GM12878 (cell line): ENCODE data around the gene CA10. TPM values are rescaled to one million over a fixed set of nuclear protein-coding genes. Genes with fewer than 3 reads are reported as not detected.

Experiments
- ATAC-seq: fragments of 200-7000 bp; cut with Tn5 transposase; 3 replicates; pipeline ENCODE4 v1.9.1; 2020; ENCODE audit warnings: mild to moderate bottlenecking, moderate library complexity
- BruUV-seq: library from RNA; stranded (reverse); fragments of 400-500 nt; replicated peaks from 2 replicates; lab custom pipeline; 2021; lab: Mats Ljungman, UMichigan
- CTCF ChIA-PET: fragments of 300-600 bp; sonication (Branson Sonifier 250); formaldehyde crosslinking; extraction: SDS; loops from one replicate; lab custom pipeline; 2021; ENCODE audit warnings: inconsistent platforms; lab: Yijun Ruan, JAX
- POLR2A ChIA-PET: fragments of 350-600 bp; formaldehyde crosslinking; extraction: SDS; loops from one replicate; lab custom pipeline; 2021; ENCODE audit warnings: inconsistent platforms; lab: Charles Lee
- RAD21 ChIA-PET: fragments of 300-600 bp; sonication (Branson Sonifier 250); formaldehyde crosslinking; loops from one replicate; lab custom pipeline; 2023; ENCODE audit warnings: antibody characterized with exemption; ENCODE audit not compliant: unreplicated experiment; lab: Charles Lee
- SMC1A ChIA-PET: fragments of 300-600 bp; sonication (Branson Sonifier 250); formaldehyde crosslinking; loops from one replicate; lab custom pipeline; 2023; ENCODE audit not compliant: unreplicated experiment, uncharacterized antibody; lab: Charles Lee
- DNase-seq: peaks from one replicate; pipeline ENCODE4 v3.0.0-alpha.2; 2011; ENCODE audit warnings: low read depth, low spot score
- FAIRE-seq: peaks from 3 replicates; lab custom pipeline; 2011; peaks lifted over from hg19 to GRCh38; lab: Jason Lieb, UNC
- H2AFZ ChIP-seq: 2 replicates; pipeline ENCODE4 v1.6.0; 2011; ENCODE audit warnings: low read depth, low read length, control low read depth; ENCODE audit not compliant: control insufficient read depth
- H3K27ac ChIP-seq: 2 replicates; pipeline ENCODE4 v1.5.1; 2011; ENCODE audit warnings: control low read depth; ENCODE audit not compliant: control insufficient read depth, insufficient read depth
- H3K27me3 ChIP-seq, 2 experiments: replicated peaks in 1 of 2; 2 replicates each; pipeline versions ENCODE4 v1.6.0 to v1.6.1; 2011; ENCODE audit warnings: low read length in 1 of 2; ENCODE audit not compliant: control insufficient read depth in 2 of 2, insufficient read depth in 2 of 2
- H3K36me3 ChIP-seq, 2 experiments: 2 replicates each; pipeline ENCODE4 v1.5.1; 2011; ENCODE audit warnings: low read length in 1 of 2; ENCODE audit not compliant: control insufficient read depth in 2 of 2, insufficient read depth in 2 of 2
- H3K4me1 ChIP-seq: 2 replicates; pipeline ENCODE4 v1.6.1; 2011; ENCODE audit warnings: mild to moderate bottlenecking, low read length, moderate library complexity, mixed read lengths; ENCODE audit not compliant: control insufficient read depth, insufficient read depth
- H3K4me2 ChIP-seq: 2 replicates; pipeline ENCODE4 v1.6.0; 2011; ENCODE audit warnings: control low read depth; ENCODE audit not compliant: control insufficient read depth, insufficient read depth
- H3K4me3 ChIP-seq: fragments of 200-600 bp; sonication (generic); 2 replicates; pipeline ENCODE4 v1.5.1; 2016
- H3K79me2 ChIP-seq: 2 replicates; pipeline ENCODE4 v1.6.0; 2011; ENCODE audit warnings: low read length; ENCODE audit not compliant: control insufficient read depth, insufficient read depth
- H3K9ac ChIP-seq: 2 replicates; pipeline ENCODE4 v1.8.0; 2011; ENCODE audit warnings: low read length, control low read depth, mixed read lengths; ENCODE audit not compliant: control insufficient read depth, insufficient read depth
- H3K9me3 ChIP-seq: replicated peaks from 3 replicates; pipeline ENCODE4 v1.5.1; 2011; ENCODE audit warnings: mild to moderate bottlenecking, low read length; ENCODE audit not compliant: control insufficient read depth, insufficient read depth
- H4K20me1 ChIP-seq: 2 replicates; pipeline ENCODE4 v1.6.0; 2011; ENCODE audit not compliant: control insufficient read depth, insufficient read depth
- FOS ChIP-seq: IDR thresholded peaks from 3 replicates; pipeline ENCODE4 v1.6.1; 2011; ENCODE audit warnings: borderline replicate concordance; ENCODE audit not compliant: insufficient read length; ENCODE audit errors: extremely low read depth
- GATAD2B ChIP-seq: fragments of 450-650 bp; conservative IDR thresholded peaks from 2 replicates; pipeline ENCODE4 v1.6.1; 2017; ENCODE audit warnings: low read depth, mild to moderate bottlenecking, moderate library complexity
- HDAC2 ChIP-seq: fragments of 200-600 bp; sonication (generic); IDR thresholded peaks from 2 replicates; pipeline ENCODE4 v1.6.1; 2017
- KAT2A ChIP-seq: conservative IDR thresholded peaks from 2 replicates; pipeline ENCODE4 v1.6.1; 2011; ENCODE audit warnings: low read depth, low read length; ENCODE audit not compliant: control insufficient read depth
- NR2C2 ChIP-seq: IDR thresholded peaks from 2 replicates; pipeline ENCODE4 v1.6.1; 2011; ENCODE audit warnings: borderline replicate concordance, low read depth; ENCODE audit not compliant: control insufficient read depth, insufficient read length
- SMARCA5 ChIP-seq: fragments of 450-650 bp; IDR thresholded peaks from 2 replicates; pipeline ENCODE4 v1.6.1; 2017; ENCODE audit warnings: mild to moderate bottlenecking
- TAF1 ChIP-seq: IDR thresholded peaks from 2 replicates; pipeline ENCODE4 v1.6.1; 2011; ENCODE audit warnings: mild to moderate bottlenecking, low read depth, low read length, borderline replicate concordance
- ZNF384 ChIP-seq: IDR thresholded peaks from 2 replicates; pipeline ENCODE4 v1.6.1; 2012; ENCODE audit warnings: low read depth, mild to moderate bottlenecking, low read length, improper control_type of control experiment, borderline replicate concordance
- WGBS: methylation state at CpG from one replicate; pipeline ENCODE4 v1.1.6; 2016; ENCODE audit warnings: low lambda C conversion rate; ENCODE audit not compliant: insufficient replicate concordance, insufficient coverage; ENCODE audit errors: missing lambda C conversion rate; 5-methylcytosine and 5-hydroxymethylcytosine counted together
- in situ Hi-C: fragments of 300-500 bp; cut with MboI; formaldehyde crosslinking; loops from 9 replicates; pipeline ENCODE4 v1.14.3; 2018; ENCODE audit warnings: mixed read lengths
- intact Hi-C: fragments of 100-400 bp; cut with micrococcal nuclease; formaldehyde crosslinking; loops from one replicate; pipeline ENCODE4 v1.14.2; 2022; ENCODE audit not compliant: unreplicated experiment
- polyA plus RNA-seq, 11 experiments: library from polyadenylated mRNA; depleted of rRNA in 4 of 11; unstranded in 6 of 11; stranded (reverse) in 5 of 11; fragments of >200 nt; fragmentation: Nextera tagmentation in 4 of 11; fragmentation: Illumina TruSeq in 1 of 11; extraction: Ambion mirVana in 4 of 11; extraction: Trizol in 1 of 11; gene quantifications; 1 replicate in 1 of 11; 2 replicates in 10 of 11; pipeline versions ENCODE4 v1.2.1 to v1.2.3, GENCODE V29; 2011 to 2016; ENCODE audit warnings: inconsistent platforms in 2 of 11, missing spikeins in 2 of 11, low read depth in 1 of 11
- total RNA-seq, 4 experiments: library from RNA; depleted of rRNA in 3 of 4; stranded (reverse); fragments of >200 nt in 3 of 4; fragmentation: Illumina TruSeq in 1 of 4; extraction: Trizol in 1 of 4; gene quantifications; 2 replicates each; pipeline versions ENCODE4 v1.2.1 to v1.2.3, GENCODE V29; 2013 to 2021

The CA10 gene
- total and polyA plus RNA-seq, 10 of the 15 experiments (the other 5 are each of a cell fraction or from before 2014, with no cell fraction given): not detected

- POLR2A ChIA-PET: no interaction called here
- H3K4me2 ChIP-seq: no peak overlapping the region
- RAD21 ChIA-PET: no interaction called here
- no TSS peak for BruUV-seq
- DNase-seq (no peak), ATAC-seq (no peak), FAIRE-seq (no peak)
- H3K4me1 ChIP-seq: no peaks in the 10 kb centered on the region
- H3K79me2 ChIP-seq: no peaks in the 10 kb centered on the region
- no peak overlapping the region for H3K9ac ChIP-seq
- H3K27ac ChIP-seq: no peak overlapping the region
- no peaks in the 10 kb centered on the region for H3K36me3 ChIP-seq
- H3K9me3 ChIP-seq: no peaks in the 10 kb centered on the region
- CTCF ChIA-PET: no interaction called here
- in situ Hi-C loops: no loop called here
- no peak overlapping the region for H2AFZ ChIP-seq
- no peak for TF ChIP-seq GATAD2B
- TF ChIP-seq TAF1: no peak
- TF ChIP-seq, all 136 proteins: peak for 0
- WGBS: 42% methylated on average over 5 of the region's 5 CpGs
- Histone ChIP-seq H4K20me1 (no peaks in the 10 kb centered on the region), H3K27me3 (no peaks in the 10 kb centered on the region), H3K4me3 (no peak overlapping the region)
- intact Hi-C loops: no loop called here
- SMC1A ChIA-PET: no interaction called here
Measured at GRCh38 chr17:51636291-51636690, 522.2 kb downstream of the CA10 start.

- ChIA-PET POLR2A (no interaction called here), CTCF (no interaction called here)
Measured at GRCh38 chr17:51630101-51630671, 528.3 kb downstream of the CA10 start.

More at GRCh38 chr17:51630101-51630671, 528.3 kb downstream of the CA10 start:
- Histone ChIP-seq H3K79me2 (no peaks in the 10 kb centered on the region), H3K9ac (no peak overlapping the region), H3K9me3 (no peaks in the 10 kb centered on the region), H3K27me3 (no peaks in the 10 kb centered on the region), H2AFZ (no peak overlapping the region), H4K20me1 (no peaks in the 10 kb centered on the region), H3K4me2 (no peak overlapping the region), H3K36me3 (no peaks in the 10 kb centered on the region), H3K4me3 (no peak overlapping the region), H3K27ac (no peak overlapping the region), H3K4me1 (no peaks in the 10 kb centered on the region)
- BruUV-seq: no TSS peak
- TF ChIP-seq HDAC2 (no peak), KAT2A (no peak), SMARCA5 (no peak), NR2C2 (no peak), ZNF384 (no peak), FOS (no peak)
- in situ Hi-C loops: no loop called here
- WGBS: 0% methylated on average over 5 of the region's 5 CpGs
- no peak for FAIRE-seq
- DNase-seq: no peak
- SMC1A ChIA-PET: no interaction called here
- ATAC-seq: no peak
- RAD21 ChIA-PET: no interaction called here
- intact Hi-C loops: no loop called here
